NCI-H2227 treated with DMSO at 0.1 percent for 48 hours (cell line): ENCODE results near the gene SKAP1.
A peak's percentile ranks its signal among the peaks of the same experiment; 100 is the strongest.
"Not testable (repeated sequence)": the region's sequence is repeated elsewhere in the genome, so short reads cannot be mapped to it uniquely, and the experiment has no call there.

ENCODE experiments used
- DNase-seq: peaks from one replicate; lab custom pipeline; 2025; lab: John Stamatoyannopoulos, UW

The SKAP1 gene

GRCh38 chr17:48445248-48445620 lies 15.2 kb upstream of the SKAP1 start:
- no peak for DNase-seq

GRCh38 chr17:48444516-48445247 lies 14.7 kb upstream of the SKAP1 start:
- DNase-seq, result no peak

GRCh38 chr17:48443712-48444111 lies 13.7 kb upstream of the SKAP1 start:
- DNase-seq, result no peak

DNA sequence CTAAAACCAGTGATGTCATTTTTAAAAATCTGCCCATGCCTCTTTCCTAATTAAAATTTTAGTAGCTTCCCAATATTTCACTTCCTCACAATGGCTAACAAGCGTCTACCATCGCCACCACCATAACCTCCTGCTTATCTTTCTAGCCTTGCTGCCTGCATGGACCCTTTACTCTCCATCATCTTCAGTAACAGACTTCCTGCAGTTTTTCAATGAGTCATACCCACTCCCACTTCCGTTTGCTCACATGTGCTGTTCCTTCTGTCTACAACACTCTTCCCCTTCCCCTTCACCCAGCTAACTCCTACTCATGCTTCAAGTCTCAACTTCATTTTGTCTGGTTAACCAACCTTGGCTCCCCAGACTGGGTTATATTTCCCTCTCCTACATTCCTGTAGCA lies 12.8 kb upstream of the SKAP1 start:
- no peak for DNase-seq

- no peak for DNase-seq
Measured at GRCh38 chr17:48441862-48442261, 11.8 kb upstream of the SKAP1 start.

- no peak for DNase-seq
Measured at GRCh38 chr17:48441231-48441711, 11.3 kb upstream of the SKAP1 start.

DNA sequence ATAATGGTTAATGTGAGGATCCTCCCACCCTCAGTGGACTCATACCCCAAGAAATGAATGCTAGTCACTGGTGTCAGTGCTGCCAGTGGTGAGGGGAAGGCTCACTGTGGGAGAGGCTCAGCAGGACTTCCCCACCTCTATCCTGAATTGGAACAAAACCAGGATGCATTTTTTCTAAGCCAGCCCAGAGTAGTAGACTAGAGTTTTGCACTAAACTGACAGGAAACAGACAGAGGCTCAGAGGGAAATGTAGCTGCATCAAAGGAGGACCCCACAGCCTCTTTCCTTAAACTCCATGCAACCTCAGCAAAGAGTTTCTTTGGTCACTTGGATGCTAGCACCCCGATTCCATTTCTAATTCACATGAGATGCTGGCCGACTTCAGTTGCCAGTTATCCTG lies 10.7 kb upstream of the SKAP1 start:
- no peak for DNase-seq

DNA sequence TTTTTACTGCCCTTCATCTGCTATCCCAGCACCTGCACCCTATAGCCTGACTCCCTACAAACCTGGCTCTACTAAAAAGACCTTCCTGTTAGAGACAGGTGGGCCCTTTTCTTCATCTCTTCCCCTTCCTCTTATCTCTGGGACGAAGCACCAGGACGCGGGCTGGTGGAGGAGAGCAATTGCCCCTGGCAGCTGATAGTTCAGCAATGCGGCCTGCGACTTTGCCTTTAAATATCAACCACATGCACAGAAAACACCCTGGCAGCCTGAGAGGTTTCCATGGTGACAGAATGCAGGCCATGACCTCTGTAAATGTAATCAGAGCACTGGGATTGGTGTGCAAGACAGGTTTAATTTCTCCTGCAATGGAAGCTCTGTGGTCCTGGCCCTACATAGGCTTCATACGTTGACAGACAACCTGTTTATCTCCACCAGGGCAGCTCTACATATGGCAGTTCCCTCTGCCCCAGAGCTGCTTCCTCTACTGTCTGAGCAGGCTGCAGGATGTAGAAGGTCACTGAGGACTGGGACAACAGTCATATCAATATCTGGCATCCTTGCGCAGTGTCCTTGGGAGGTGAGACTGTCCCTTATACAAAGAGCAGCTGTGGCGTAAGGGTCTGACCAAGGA lies 10.0 kb upstream of the SKAP1 start:
- peak; percentile 86 for DNase-seq

DNA sequence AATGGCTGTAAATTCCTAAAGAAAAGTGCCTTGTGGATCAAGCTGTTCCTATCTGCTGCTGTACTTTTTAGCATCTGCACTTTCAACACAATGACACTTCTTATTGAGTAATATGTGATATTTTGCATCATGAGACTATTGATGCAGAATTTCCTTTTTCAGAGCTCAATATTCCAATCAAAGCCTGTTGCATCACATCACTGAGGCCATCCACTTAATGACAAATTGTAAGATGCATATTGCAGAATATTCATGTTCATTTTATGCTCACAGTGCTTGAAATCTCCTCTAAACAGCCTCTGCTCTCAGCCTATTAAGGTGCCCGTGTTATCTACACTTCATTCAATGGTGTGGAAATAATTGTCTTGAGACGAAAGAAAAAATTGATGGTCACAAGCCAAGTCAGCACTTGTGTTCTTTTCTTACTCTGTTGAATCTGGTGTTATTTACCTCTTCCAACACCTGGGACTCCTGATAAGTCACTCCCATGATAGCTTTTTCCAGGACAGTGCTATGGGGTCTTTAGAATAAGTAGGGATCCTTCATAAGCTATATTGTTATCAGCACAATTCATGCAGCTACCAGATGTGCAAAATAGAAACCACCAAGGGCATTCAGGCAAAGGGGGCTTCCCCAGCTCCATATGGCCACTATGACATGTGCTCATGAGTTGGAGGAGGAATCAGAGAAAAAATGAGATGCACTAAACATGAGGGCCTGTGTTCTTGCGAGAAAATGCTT lies 9.3 kb upstream of the SKAP1 start:
- no peak for DNase-seq

GRCh38 chr17:48438516-48439061 lies 8.6 kb upstream of the SKAP1 start:
- DNase-seq, result no peak

- DNase-seq, result no peak
Measured at GRCh38 chr17:48433896-48434295, 3.9 kb upstream of the SKAP1 start.

GRCh38 chr17:48432820-48433775 lies 3.1 kb upstream of the SKAP1 start:
- peak; percentile 17 for DNase-seq

GRCh38 chr17:48429156-48429555 lies 858 bp downstream of the SKAP1 start:
- DNase-seq, result no peak

GRCh38 chr17:48427598-48427997 lies 2.4 kb downstream of the SKAP1 start:
- no peak for DNase-seq

DNA sequence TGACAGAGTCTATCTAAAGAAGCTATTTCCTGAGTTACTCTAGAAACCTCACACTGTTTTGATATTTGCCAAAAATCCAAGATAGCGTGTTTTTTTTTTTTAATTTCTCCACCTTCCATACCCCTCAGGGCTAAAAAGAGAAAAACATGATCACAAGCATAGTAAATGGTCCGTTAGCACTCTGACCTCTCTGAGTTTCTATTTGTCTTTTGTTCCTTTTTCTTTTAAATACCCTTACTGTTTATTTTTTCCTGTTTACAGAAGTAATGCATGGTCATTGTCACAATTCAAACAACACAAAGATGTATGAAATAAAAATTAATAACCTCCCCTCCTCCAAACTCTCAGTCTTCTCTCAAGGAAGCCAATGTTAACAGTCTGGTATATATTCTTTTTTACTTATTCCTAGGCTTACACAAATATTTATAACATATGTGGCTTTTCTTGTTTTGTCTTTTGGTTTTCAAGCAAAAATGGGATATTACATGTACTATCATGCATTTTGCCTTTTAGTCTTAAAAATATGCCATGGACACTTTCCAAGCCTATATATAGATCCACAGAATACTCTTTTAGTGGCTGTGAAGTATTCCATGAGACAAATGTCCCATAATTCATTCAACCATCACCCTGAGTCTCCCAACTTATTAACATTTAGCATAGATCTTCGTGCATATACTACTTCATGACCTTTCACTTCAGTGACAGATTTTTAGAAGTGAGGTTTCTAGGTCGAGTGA lies 3.1 kb downstream of the SKAP1 start:
- no peak for DNase-seq

GRCh38 chr17:48426019-48426665 lies 3.9 kb downstream of the SKAP1 start:
- DNase-seq, result no peak

- DNase-seq, result not testable (repeated sequence)
Measured at GRCh38 chr17:48422060-48422459, 8.0 kb downstream of the SKAP1 start.

DNA sequence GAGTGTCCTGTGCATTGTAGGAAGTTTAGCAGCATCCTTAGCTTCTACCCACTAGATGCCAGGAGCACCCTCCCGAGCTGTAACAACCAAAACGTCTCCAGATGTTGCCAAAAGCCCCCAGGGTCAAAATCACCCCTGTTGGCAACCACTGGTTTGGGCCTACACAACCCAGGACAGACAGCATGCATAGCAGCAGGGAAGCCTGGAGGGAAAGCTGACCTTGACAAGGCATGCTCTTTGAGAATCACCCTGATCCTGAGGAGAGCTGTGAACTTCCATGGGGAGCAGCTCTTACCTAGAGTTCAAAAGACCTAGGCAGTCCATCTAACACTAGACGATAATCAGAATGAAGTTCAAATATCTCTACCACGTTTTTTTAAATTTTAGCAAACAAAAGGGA lies 9.2 kb downstream of the SKAP1 start:
- DNase-seq, result no peak

DNA sequence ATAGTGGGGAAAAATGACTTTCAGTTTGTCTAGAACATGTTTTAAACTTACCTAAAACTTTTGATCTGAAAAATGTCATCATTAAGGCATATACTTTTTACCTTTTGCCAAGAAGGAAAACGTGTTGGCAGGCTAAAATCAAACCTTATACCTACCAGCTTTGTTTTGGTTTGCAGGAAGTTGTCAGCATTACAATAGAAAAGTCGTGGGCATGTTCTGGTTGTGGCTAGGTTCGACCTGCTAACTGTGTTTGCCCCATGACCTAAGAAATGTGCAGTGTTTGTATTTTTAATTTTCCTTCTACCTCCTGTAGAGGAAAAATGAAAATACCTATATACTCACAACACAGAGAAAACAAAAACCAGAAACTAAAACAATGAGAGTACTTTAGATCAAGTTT lies 13.0 kb downstream of the SKAP1 start:
- DNase-seq, result no peak
